Thyroid gland (tissue), 4 donors: ENCODE data around the gene GOLM1.

Experiments
- CTCF ChIP-seq, 6 experiments: fragments of 200-600 bp in 3 of 6; fragments of 450-650 bp in 3 of 6; sonication (generic) in 3 of 6; IDR thresholded peaks; one replicate each; pipeline ENCODE4 v1.5.1; 2016 to 2019; ENCODE audit warnings: antibody characterized with exemption in 6 of 6, mild to moderate bottlenecking in 2 of 6, inconsistent platforms in 1 of 6, moderate library complexity in 1 of 6
- POLR2A ChIP-seq, 2 donors: fragments of 450-650 bp; IDR thresholded peaks; one replicate each; pipeline ENCODE4 v1.6.1; 2017; ENCODE audit warnings: antibody characterized with exemption in 2 of 2, mild to moderate bottlenecking in 2 of 2, moderate library complexity in 1 of 2

- TF ChIP-seq CTCF (IDR thresholded peaks at IDR 0.05) = no peak
- TF ChIP-seq POLR2A (IDR thresholded peaks at IDR 0.05) = no peak
Observed at GRCh38 chr9:86022687-86023266, 76.6 kb downstream of the GOLM1 start.
